Liver (tissue), 9 donors: ENCODE results near the gene PLB1. TPM values are rescaled to one million over a fixed set of nuclear protein-coding genes. Genes with fewer than 3 reads are reported as not detected.

Experiments used
- DNase-seq: peaks from one replicate; pipeline ENCODE4 v3.0.0-alpha.2; 2017; ENCODE audit warnings: low spot score
- H3K27ac ChIP-seq, 2 donors: one replicate each; pipeline ENCODE4 v1.7.0; 2013; ENCODE audit warnings: inconsistent platforms in 2 of 2, low read length in 2 of 2, control low read depth in 1 of 2, low read depth in 1 of 2, mild to moderate bottlenecking in 1 of 2
- H3K27me3 ChIP-seq, 4 donors: one replicate each; pipeline versions ENCODE4 v1.6.1 to v1.7.0; 2013; ENCODE audit warnings: low read length in 3 of 4, inconsistent platforms in 1 of 4, mild to moderate bottlenecking in 1 of 4, moderate library complexity in 1 of 4; ENCODE audit not compliant: control insufficient read depth in 4 of 4, insufficient read depth in 4 of 4
- H3K36me3 ChIP-seq, 4 donors: one replicate each; pipeline versions ENCODE4 v1.6.1 to v1.7.0; 2013; ENCODE audit warnings: low read length in 3 of 4, mild to moderate bottlenecking in 3 of 4, low read depth in 1 of 4, moderate library complexity in 1 of 4; ENCODE audit not compliant: control insufficient read depth in 4 of 4, insufficient read depth in 3 of 4
- H3K4me1 ChIP-seq, 4 donors: one replicate each; pipeline versions ENCODE4 v1.6.1 to v1.7.0; 2013; ENCODE audit warnings: low read length in 3 of 4, mild to moderate bottlenecking in 3 of 4, moderate library complexity in 1 of 4; ENCODE audit not compliant: control insufficient read depth in 4 of 4, insufficient read depth in 4 of 4
- H3K4me3 ChIP-seq, 3 donors: one replicate each; pipeline versions ENCODE4 v1.6.1 to v1.7.0; 2013; ENCODE audit warnings: low read length in 3 of 3, control low read depth in 1 of 3, low read depth in 1 of 3, mild to moderate bottlenecking in 1 of 3
- H3K9ac ChIP-seq, 2 donors: one replicate each; pipeline ENCODE4 v1.7.0; 2013; ENCODE audit warnings: low read length in 2 of 2, mild to moderate bottlenecking in 2 of 2, moderate library complexity in 2 of 2, control low read depth in 1 of 2, low read depth in 1 of 2
- H3K9me3 ChIP-seq, 4 donors: one replicate each; pipeline versions ENCODE4 v1.6.1 to v1.7.0; 2013; ENCODE audit warnings: low read length in 3 of 4; ENCODE audit not compliant: control insufficient read depth in 4 of 4
- ATF3 ChIP-seq: IDR thresholded peaks from 2 replicates; pipeline ENCODE4 v1.6.1; 2016; ENCODE audit warnings: antibody characterized with exemption
- EGR1 ChIP-seq, 2 donors: IDR thresholded peaks; 2 replicates each; pipeline ENCODE4 v1.6.1; 2016 to 2018; ENCODE audit warnings: antibody characterized with exemption in 2 of 2, low read depth in 2 of 2
- FOXA1 ChIP-seq: IDR thresholded peaks from 2 replicates; pipeline ENCODE4 v1.6.1; 2016; ENCODE audit warnings: antibody characterized with exemption
- FOXA2 ChIP-seq: IDR thresholded peaks from 2 replicates; pipeline ENCODE4 v1.6.1; 2016; ENCODE audit warnings: antibody characterized with exemption
- GABPA ChIP-seq, 2 donors: IDR thresholded peaks in 1 of 2; conservative IDR thresholded peaks in 1 of 2; 2 replicates each; pipeline ENCODE4 v1.6.1; 2016; ENCODE audit warnings: antibody characterized with exemption in 2 of 2, mild to moderate bottlenecking in 1 of 2, moderate library complexity in 1 of 2
- HNF4A ChIP-seq, 2 donors: conservative IDR thresholded peaks; 2 replicates each; pipeline ENCODE4 v1.6.1; 2016; ENCODE audit warnings: antibody characterized with exemption in 2 of 2, mild to moderate bottlenecking in 2 of 2
- HNF4G ChIP-seq: IDR thresholded peaks from 2 replicates; pipeline ENCODE4 v1.6.1; 2016; ENCODE audit warnings: antibody characterized with exemption
- MAX ChIP-seq: IDR thresholded peaks from 2 replicates; pipeline ENCODE4 v1.6.1; 2016; ENCODE audit warnings: antibody characterized with exemption
- NR2F2 ChIP-seq: IDR thresholded peaks from 2 replicates; pipeline ENCODE4 v1.6.1; 2016; ENCODE audit warnings: antibody characterized with exemption
- RAD21 ChIP-seq, 2 donors: IDR thresholded peaks; 2 replicates each; pipeline ENCODE4 v1.6.1; 2016; ENCODE audit warnings: antibody characterized with exemption in 2 of 2, mild to moderate bottlenecking in 2 of 2
- RXRA ChIP-seq, 2 donors: IDR thresholded peaks; 2 replicates each; pipeline ENCODE4 v1.6.1; 2017 to 2018; ENCODE audit warnings: antibody characterized with exemption in 2 of 2, mild to moderate bottlenecking in 1 of 2
- SP1 ChIP-seq: IDR thresholded peaks from 2 replicates; pipeline ENCODE4 v1.6.1; 2018; ENCODE audit warnings: antibody characterized with exemption, mild to moderate bottlenecking
- TAF1 ChIP-seq: conservative IDR thresholded peaks from 2 replicates; pipeline ENCODE4 v1.6.1; 2016; ENCODE audit warnings: antibody characterized with exemption, mild to moderate bottlenecking
- YY1 ChIP-seq: IDR thresholded peaks from 2 replicates; pipeline ENCODE4 v1.6.1; 2016; ENCODE audit warnings: antibody characterized with exemption, mild to moderate bottlenecking
- WGBS: extraction: QIAGEN DNeasy Blood & Tissue Kit; methylation state at CpG from one replicate; pipeline ENCODE4 v1.1.7; 2013; 5-methylcytosine and 5-hydroxymethylcytosine counted together
- polyA plus RNA-seq, 2 donors: library from polyadenylated mRNA; stranded (reverse) in 1 of 2; unstranded in 1 of 2; fragments of 200-250 nt in 1 of 2; fragments of >200 nt in 1 of 2; fragmentation: Nextera tagmentation in 1 of 2; extraction: Ambion mirVana in 1 of 2; gene quantifications; one replicate each; pipeline versions ENCODE4 v1.2.1 to v1.2.3, GENCODE V29; 2013 to 2015
- total RNA-seq, 2 donors: library from RNA; depleted of rRNA; stranded (reverse); fragments of >200 nt; gene quantifications; one replicate each; pipeline ENCODE4 v1.2.3, GENCODE V29; 2014
- TF ChIP-seq, protein P1 (sequence below): IDR thresholded peaks from 2 replicates; pipeline ENCODE4 v1.6.1; 2016; ENCODE audit warnings: antibody characterized with exemption
- TF ChIP-seq, protein P2 (sequence below): fragments of 150-350 bp; IDR thresholded peaks from 2 replicates; pipeline ENCODE4 v1.5.1; 2017; ENCODE audit warnings: improper control_type of control experiment, low read depth, low read length; ENCODE audit not compliant: missing input control
- TF ChIP-seq, protein P3 (sequence below): IDR thresholded peaks from 2 replicates; pipeline ENCODE4 v1.6.1; 2016; ENCODE audit warnings: antibody characterized with exemption, mild to moderate bottlenecking
- donor health status: healthy.
- donor health status: healthy.
- donor health status: healthy.
- donor health status: healthy.
- donor health status: healthy.

The PLB1 gene
- total and polyA plus RNA-seq, 4 donors: 0.58 to 4.5 (median 1.6) TPM

- 83% methylated on average over 14 of the region's 14 CpGs for WGBS
These were observed 43.3 kb downstream of the PLB1 start for GRCh38 chr2:28539118-28539541.

More at GRCh38 chr2:28539118-28539541, 43.3 kb downstream of the PLB1 start:
- H3K27ac ChIP-seq: no peak overlapping the region
- H3K9ac ChIP-seq: no peak overlapping the region
- no peaks in the 10 kb centered on the region for H3K9me3 ChIP-seq
- no peak overlapping the region for H3K4me3 ChIP-seq
- DNase-seq: no peak
- TF ChIP-seq TAF1 (no peak), FOXA1 (no peak), FOXA2 (no peak), HNF4G (no peak), GABPA (IDR thresholded peaks at IDR 0.05 in 1 of 2, conservative IDR thresholded peaks at IDR 0.05 in 1 of 2) (no peak), RXRA (IDR thresholded peaks at IDR 0.05) (no peak), SP1 (no peak), NR2F2 (no peak), HNF4A (conservative IDR thresholded peaks at IDR 0.05) (no peak), ATF3 (no peak), YY1 (no peak), RAD21 (IDR thresholded peaks at IDR 0.05) (no peak), MAX (no peak), EGR1 (IDR thresholded peaks at IDR 0.05; ENCODE audit: low read depth in 2 of 2) (no peak)
- TF ChIP-seq, protein P1, sequence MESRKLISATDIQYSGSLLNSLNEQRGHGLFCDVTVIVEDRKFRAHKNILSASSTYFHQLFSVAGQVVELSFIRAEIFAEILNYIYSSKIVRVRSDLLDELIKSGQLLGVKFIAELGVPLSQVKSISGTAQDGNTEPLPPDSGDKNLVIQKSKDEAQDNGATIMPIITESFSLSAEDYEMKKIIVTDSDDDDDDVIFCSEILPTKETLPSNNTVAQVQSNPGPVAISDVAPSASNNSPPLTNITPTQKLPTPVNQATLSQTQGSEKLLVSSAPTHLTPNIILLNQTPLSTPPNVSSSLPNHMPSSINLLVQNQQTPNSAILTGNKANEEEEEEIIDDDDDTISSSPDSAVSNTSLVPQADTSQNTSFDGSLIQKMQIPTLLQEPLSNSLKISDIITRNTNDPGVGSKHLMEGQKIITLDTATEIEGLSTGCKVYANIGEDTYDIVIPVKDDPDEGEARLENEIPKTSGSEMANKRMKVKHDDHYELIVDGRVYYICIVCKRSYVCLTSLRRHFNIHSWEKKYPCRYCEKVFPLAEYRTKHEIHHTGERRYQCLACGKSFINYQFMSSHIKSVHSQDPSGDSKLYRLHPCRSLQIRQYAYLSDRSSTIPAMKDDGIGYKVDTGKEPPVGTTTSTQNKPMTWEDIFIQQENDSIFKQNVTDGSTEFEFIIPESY: no peak
- TF ChIP-seq, protein P2, sequence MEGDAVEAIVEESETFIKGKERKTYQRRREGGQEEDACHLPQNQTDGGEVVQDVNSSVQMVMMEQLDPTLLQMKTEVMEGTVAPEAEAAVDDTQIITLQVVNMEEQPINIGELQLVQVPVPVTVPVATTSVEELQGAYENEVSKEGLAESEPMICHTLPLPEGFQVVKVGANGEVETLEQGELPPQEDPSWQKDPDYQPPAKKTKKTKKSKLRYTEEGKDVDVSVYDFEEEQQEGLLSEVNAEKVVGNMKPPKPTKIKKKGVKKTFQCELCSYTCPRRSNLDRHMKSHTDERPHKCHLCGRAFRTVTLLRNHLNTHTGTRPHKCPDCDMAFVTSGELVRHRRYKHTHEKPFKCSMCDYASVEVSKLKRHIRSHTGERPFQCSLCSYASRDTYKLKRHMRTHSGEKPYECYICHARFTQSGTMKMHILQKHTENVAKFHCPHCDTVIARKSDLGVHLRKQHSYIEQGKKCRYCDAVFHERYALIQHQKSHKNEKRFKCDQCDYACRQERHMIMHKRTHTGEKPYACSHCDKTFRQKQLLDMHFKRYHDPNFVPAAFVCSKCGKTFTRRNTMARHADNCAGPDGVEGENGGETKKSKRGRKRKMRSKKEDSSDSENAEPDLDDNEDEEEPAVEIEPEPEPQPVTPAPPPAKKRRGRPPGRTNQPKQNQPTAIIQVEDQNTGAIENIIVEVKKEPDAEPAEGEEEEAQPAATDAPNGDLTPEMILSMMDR: no peak
- TF ChIP-seq, protein P3, sequence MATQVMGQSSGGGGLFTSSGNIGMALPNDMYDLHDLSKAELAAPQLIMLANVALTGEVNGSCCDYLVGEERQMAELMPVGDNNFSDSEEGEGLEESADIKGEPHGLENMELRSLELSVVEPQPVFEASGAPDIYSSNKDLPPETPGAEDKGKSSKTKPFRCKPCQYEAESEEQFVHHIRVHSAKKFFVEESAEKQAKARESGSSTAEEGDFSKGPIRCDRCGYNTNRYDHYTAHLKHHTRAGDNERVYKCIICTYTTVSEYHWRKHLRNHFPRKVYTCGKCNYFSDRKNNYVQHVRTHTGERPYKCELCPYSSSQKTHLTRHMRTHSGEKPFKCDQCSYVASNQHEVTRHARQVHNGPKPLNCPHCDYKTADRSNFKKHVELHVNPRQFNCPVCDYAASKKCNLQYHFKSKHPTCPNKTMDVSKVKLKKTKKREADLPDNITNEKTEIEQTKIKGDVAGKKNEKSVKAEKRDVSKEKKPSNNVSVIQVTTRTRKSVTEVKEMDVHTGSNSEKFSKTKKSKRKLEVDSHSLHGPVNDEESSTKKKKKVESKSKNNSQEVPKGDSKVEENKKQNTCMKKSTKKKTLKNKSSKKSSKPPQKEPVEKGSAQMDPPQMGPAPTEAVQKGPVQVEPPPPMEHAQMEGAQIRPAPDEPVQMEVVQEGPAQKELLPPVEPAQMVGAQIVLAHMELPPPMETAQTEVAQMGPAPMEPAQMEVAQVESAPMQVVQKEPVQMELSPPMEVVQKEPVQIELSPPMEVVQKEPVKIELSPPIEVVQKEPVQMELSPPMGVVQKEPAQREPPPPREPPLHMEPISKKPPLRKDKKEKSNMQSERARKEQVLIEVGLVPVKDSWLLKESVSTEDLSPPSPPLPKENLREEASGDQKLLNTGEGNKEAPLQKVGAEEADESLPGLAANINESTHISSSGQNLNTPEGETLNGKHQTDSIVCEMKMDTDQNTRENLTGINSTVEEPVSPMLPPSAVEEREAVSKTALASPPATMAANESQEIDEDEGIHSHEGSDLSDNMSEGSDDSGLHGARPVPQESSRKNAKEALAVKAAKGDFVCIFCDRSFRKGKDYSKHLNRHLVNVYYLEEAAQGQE: no peak
- H3K36me3 ChIP-seq: no peaks in the 10 kb centered on the region
- no peaks in the 10 kb centered on the region for H3K4me1 ChIP-seq
- H3K27me3 ChIP-seq: no peaks in the 10 kb centered on the region
